D721Med (cell line): ENCODE measurements around the gene THSD7B.

Experiments used
- DNase-seq: peaks from one replicate; pipeline ENCODE4 v3.0.0; 2011; ENCODE audit warnings: low spot score; ENCODE audit not compliant: insufficient read length
- FAIRE-seq: peaks from 2 replicates; lab custom pipeline; 2011; peaks lifted over from hg19 to GRCh38; lab: Jason Lieb, UNC
- TF ChIP-seq, protein P1 (sequence below): IDR thresholded peaks from 2 replicates; pipeline ENCODE4 v1.5.1; 2012; ENCODE audit warnings: mild to moderate bottlenecking, control low read depth; ENCODE audit not compliant: insufficient read depth; ENCODE audit errors: missing control alignments

THSD7B gene

GRCh38 chr2:137638932-137639331, 873.6 kb downstream of the THSD7B start:
- FAIRE-seq = no peak
- TF ChIP-seq, protein P1, sequence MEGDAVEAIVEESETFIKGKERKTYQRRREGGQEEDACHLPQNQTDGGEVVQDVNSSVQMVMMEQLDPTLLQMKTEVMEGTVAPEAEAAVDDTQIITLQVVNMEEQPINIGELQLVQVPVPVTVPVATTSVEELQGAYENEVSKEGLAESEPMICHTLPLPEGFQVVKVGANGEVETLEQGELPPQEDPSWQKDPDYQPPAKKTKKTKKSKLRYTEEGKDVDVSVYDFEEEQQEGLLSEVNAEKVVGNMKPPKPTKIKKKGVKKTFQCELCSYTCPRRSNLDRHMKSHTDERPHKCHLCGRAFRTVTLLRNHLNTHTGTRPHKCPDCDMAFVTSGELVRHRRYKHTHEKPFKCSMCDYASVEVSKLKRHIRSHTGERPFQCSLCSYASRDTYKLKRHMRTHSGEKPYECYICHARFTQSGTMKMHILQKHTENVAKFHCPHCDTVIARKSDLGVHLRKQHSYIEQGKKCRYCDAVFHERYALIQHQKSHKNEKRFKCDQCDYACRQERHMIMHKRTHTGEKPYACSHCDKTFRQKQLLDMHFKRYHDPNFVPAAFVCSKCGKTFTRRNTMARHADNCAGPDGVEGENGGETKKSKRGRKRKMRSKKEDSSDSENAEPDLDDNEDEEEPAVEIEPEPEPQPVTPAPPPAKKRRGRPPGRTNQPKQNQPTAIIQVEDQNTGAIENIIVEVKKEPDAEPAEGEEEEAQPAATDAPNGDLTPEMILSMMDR = no peak
- no peak for DNase-seq

DNA sequence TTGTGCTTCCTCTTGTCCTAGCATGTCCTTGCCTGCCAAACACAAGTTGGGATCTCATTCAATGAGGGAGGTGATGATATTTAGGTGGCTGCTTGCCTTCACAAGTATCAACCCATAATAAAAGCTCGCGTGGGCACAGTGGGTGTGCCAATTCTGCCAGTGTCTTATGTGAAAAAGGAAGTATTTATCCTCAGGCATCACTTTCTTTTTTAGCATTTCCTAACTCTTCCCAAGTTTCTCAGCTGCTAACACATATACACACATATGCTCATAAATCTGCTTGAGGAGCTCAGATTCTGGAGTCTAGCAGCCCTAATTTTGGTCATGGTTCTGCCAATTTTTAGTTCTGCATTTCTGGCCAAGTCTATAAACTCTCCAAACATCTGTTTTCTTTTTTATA, 879.4 kb downstream of the THSD7B start:
- FAIRE-seq = no peak
- no peak for DNase-seq
- TF ChIP-seq, protein P1 = no peak

GRCh38 chr2:137654046-137654445, 888.7 kb downstream of the THSD7B start:
- TF ChIP-seq, protein P1 = no peak
- no peak for FAIRE-seq
- no peak for DNase-seq

DNA sequence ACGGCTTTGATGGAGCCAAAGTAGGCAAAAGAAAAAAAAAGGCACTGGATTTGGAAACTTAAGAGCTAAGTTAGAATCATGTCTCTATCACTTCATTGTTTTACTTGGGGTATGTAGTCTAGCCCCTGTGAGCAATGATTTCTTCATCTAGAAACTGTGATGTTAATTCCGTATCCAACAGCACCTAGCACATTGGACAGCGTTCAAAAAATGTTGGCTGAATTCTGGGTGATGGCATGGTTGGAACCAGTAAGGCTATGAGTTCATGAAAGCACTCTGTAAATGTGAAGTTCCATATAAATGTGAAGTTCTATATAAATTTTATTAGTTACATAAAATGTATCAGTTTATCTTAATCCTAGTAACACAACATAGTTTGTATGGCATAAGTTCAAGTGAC, 890.5 kb downstream of the THSD7B start:
- FAIRE-seq = no peak
- no peak for DNase-seq
- TF ChIP-seq, protein P1 = no peak

- FAIRE-seq (no peak), DNase-seq (no peak)
- TF ChIP-seq, protein P1 = no peak
These were observed 893.1 kb downstream of the THSD7B start for GRCh38 chr2:137658433-137658832.

- TF ChIP-seq, protein P1 = peak; percentile 43
- DNase-seq (no peak), FAIRE-seq (no peak)
These were observed 894.3 kb downstream of the THSD7B start for GRCh38 chr2:137659616-137660015.

GRCh38 chr2:137670111-137670510, 904.8 kb downstream of the THSD7B start:
- no peak for DNase-seq
- TF ChIP-seq, protein P1 = no peak
- FAIRE-seq = no peak
